ENCODE data around the gene SLC9A1.

Gene SLC9A1

DNA sequence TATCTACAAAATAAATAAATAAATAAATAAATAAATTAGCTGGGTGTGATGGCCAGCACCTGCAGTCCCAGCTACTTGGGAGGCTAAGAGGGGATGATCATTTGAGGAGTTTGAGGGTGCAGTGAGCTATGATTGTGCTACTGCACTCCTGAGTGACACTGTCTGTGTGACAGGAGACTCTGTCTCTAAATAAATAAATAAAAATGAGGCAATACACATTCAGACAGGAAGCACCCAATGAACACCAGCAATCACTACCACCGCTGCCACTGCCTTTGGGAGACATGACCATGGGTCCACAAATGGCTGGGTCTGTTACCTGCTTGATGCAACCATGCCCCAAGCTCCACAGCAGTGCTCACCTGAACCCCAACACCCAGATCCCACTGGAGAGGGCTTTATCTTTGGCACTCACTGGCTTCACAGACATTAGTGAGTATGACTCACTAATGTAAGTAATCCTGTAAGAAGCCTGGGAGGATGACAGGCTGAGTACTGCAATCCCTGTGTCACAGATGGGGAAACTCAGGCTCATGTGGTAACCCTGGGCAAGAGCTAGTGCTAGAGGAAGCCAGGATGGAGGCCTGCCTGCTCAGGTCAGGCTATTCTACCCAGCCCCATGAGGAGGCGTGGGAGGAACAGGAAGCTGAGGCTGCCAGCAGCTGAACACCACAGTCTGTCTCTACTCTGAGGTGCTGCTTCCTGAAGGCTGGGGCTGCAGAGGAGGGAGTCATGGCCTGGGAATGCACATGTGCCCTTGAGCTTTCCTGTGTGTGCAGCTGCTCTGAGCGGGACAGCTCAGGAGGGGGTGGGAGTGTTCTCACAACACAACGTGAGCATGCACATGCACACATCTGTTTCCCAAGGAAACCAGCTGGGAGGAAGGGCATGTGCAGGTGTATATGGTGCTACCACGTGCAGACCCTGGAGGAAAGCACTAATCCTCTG is 43.0 kb downstream of the SLC9A1 start:
- no peak overlapping the region for H3K4me3 ChIP-seq (ENCODE audit: low read length)
- no peak for TF ChIP-seq ZNF274 (IDR thresholded peaks at IDR 0.05; ENCODE audit: low read depth, low read length)

DNA sequence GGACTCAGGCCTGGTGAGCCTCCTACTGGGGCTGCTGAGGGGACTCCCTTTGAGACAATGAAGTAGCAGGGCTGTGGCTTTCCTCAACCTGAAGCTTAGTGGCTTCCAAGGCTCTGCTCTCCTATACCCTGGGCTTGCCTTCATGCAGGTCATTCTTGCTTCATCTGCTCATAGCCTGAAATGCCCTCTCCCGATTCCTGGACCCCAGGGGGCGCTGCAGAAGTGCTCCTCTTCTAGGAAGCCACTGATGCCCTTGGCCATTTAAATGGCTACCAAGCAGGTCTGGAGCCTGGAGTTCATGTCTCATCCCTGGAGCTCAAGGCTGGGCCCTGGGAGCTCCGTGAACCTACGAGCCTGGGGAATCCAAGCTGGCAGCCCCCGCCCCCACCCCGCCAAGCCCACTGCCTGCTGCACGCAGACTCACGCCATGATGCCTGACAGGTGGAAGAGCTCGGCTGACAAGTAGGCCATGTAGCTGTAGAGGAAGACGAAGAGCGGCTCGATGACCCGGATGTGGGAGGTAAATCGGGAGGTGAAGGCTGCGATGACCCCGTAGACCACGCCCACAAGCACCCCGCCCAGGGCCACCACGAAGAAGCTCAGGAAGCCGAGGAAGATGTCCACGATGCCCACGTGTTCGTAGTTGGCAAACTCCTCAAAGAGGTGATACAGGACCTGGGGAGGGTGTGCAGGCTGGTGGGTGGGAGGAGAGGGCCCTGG is 45.7 kb downstream of the SLC9A1 start:
- H3K4me3 ChIP-seq (ENCODE audit: low read length): no peak overlapping the region
- no peak for TF ChIP-seq ZNF274 (IDR thresholded peaks at IDR 0.05; ENCODE audit: low read depth, low read length)

DNA sequence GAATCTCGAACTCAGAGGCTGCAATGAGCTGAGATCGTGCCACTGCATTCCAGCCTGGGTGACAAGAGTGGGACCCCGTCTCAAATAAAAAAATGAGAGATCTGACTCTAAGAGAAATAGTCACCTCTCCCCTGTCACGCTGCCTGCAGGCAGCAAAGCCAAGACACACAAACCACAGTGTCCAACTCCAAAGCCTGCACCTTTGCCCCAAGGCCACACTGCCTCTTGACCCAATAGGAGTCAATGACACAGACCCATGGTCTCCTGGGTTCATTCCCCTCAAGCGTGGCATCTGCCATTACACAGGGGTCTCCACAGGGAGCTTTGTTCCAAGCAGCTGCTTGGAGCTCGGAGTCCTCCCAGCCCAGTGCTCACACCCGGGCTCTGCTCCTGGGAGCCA is 46.3 kb downstream of the SLC9A1 start:
- no peak for TF ChIP-seq ZNF274 (IDR thresholded peaks at IDR 0.05; ENCODE audit: low read depth, low read length)
- H3K4me3 ChIP-seq (ENCODE audit: low read length): no peak overlapping the region

GRCh38 chr1:27106561-27107323 is 48.2 kb downstream of the SLC9A1 start:
- no peak overlapping the region for H3K4me3 ChIP-seq (ENCODE audit: low read length)
- TF ChIP-seq ZNF274 (IDR thresholded peaks at IDR 0.05; ENCODE audit: low read depth, low read length): no peak

DNA sequence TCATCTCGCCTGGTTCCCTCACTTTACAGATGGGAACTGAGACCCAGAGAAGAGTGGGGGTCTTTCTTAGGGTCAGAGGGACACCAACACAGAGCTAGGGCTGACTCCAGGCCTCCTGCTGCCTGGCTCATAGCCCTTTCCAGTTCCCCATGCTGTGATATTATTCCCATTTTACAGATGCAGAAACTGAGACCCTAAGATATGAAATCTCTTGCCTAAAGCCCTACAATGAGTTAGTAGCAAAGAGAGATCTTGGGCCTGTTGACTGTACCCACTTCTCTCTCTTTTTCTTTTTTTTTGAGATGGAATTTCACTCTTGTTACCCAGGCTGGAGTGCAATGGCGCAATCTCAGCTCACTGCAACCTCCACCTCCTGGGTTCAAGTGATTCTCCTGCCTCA is 49.9 kb downstream of the SLC9A1 start:
- TF ChIP-seq ZNF274 (IDR thresholded peaks at IDR 0.05; ENCODE audit: low read depth, low read length): no peak
- H3K4me3 ChIP-seq (ENCODE audit: low read length): no peak overlapping the region

DNA sequence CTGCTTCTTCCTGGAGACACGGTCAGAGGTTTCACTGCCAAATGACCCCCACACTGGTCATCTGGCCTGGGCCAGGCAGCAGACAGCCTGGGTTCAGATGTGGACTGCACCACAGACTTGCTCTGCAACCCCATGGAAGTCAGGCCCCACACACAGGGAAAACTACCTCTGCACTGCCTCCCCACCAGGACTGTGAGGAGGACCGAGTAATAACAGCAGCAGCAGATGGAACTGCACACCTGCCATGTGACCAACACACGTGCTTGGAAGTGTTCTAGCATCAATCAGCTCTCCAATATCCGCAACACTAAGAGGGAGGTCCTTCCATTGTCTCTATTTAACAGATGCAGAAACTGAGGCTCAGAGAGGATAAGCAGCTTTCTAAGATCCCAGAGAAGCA is 51.4 kb downstream of the SLC9A1 start:
- H3K4me3 ChIP-seq (ENCODE audit: low read length): no peak overlapping the region
- no peak for TF ChIP-seq ZNF274 (IDR thresholded peaks at IDR 0.05; ENCODE audit: low read depth, low read length)

GRCh38 chr1:27102707-27103468 is 52.0 kb downstream of the SLC9A1 start:
- TF ChIP-seq ZNF274 (IDR thresholded peaks at IDR 0.05; ENCODE audit: low read depth, low read length): no peak

DNA sequence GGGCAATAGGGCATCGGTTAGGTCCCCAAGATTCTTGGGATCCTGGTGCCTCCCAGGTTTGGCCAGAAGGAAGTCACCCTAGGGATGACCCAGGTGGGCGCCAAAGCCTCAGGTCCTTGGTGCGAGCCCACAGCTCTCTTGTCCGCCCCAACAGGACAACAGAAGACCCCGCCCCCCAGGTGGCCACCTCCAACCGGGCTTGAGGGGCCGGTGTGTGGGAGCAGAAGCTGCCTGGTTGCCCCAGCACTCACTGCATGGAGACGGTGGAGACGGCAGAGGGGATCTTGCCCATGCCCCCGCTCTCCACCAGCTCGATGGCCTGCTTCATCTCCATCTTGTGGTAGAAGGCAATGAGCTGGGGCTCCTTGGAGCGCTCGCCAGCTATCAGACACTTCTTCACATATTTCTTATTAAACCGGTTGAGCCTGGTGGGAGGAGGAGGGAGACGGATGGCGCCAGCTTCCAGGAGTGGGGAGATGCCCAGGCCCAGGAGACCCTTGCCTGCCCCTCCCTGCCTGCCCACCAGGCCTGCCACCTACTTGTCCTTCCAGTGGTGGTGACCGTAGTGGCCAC is 52.7 kb downstream of the SLC9A1 start:
- TF ChIP-seq ZNF274 (IDR thresholded peaks at IDR 0.05; ENCODE audit: low read depth, low read length): no peak
- no peak overlapping the region for H3K4me3 ChIP-seq (ENCODE audit: low read length)

More at GRCh38 chr1:27102707-27103468, 52.0 kb downstream of the SLC9A1 start:
- no peak overlapping the region for H3K4me3 ChIP-seq (ENCODE audit: low read length)

DNA sequence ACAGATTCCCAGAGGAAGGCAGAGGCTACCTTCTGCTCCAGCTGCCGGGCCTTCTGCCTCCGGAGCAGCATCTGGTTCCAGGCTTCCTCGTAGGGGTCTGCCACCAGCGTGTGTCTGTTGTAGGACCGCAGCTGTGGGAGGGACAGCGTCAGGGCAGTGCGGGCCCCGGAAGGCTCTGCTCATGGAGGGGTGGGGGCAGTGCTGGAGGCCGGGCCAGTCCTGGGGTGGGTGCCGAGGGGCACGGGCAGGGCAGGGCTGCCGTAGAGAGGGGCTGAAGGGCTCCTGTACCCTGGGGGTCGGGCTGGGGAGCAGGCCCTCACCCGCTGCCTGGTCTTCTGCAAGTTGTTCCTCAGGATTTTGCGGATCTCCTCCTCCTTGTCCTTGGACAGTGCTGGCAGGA is 53.2 kb downstream of the SLC9A1 start:
- TF ChIP-seq ZNF274 (IDR thresholded peaks at IDR 0.05; ENCODE audit: low read depth, low read length): no peak
- no peak overlapping the region for H3K4me3 ChIP-seq (ENCODE audit: low read length)

- no peak overlapping the region for H3K4me3 ChIP-seq (ENCODE audit: low read length)
- no peak for TF ChIP-seq ZNF274 (IDR thresholded peaks at IDR 0.05; ENCODE audit: low read depth, low read length)
These were observed 53.9 kb downstream of the SLC9A1 start for GRCh38 chr1:27101054-27101491.

- no peak for TF ChIP-seq ZNF274 (IDR thresholded peaks at IDR 0.05; ENCODE audit: low read depth, low read length)
- H3K4me3 ChIP-seq (ENCODE audit: low read length): no peak overlapping the region
These were observed 54.4 kb downstream of the SLC9A1 start for GRCh38 chr1:27100335-27101053.

- H3K4me3 ChIP-seq (ENCODE audit: low read length): no peak overlapping the region
- no peak for TF ChIP-seq ZNF274 (IDR thresholded peaks at IDR 0.05; ENCODE audit: low read depth, low read length)
These were observed 55.2 kb downstream of the SLC9A1 start for GRCh38 chr1:27099587-27100334.
